K562 (cell line): ENCODE data around the gene EXOSC2. TPM values are rescaled to one million over a fixed set of nuclear protein-coding genes. Genes with fewer than 3 reads are reported as not detected.

Source experiments
- FOXJ2 ChIP-seq: fragments of 200-800 bp; sonication (Bioruptor generic); IDR thresholded peaks from 2 replicates; pipeline ENCODE4 v1.6.1; 2016; ENCODE audit warnings: missing genetic modification characterization, missing compliant biosample characterization
- KAT2B ChIP-seq: IDR thresholded peaks from one replicate; pipeline ENCODE4 v1.6.1; 2012; ENCODE audit warnings: low read depth, mild to moderate bottlenecking, control low read depth, inconsistent platforms, low read length, moderate library complexity
- KLF16 ChIP-seq: IDR thresholded peaks from 2 replicates; pipeline ENCODE4 v1.6.1; 2016; ENCODE audit warnings: antibody characterized with exemption
- MAZ ChIP-seq, 2 experiments: fragments of 450-650 bp in 1 of 2; sonication (generic) in 1 of 2; formaldehyde crosslinking; IDR thresholded peaks in 1 of 2; conservative IDR thresholded peaks in 1 of 2; 2 replicates each; pipeline versions ENCODE4 v1.4.0 to v1.5.0; 2020; ENCODE audit warnings: mild to moderate bottlenecking in 1 of 2, missing genetic modification reagents in 1 of 2
- MYC ChIP-seq, 2 experiments: fragments of 250-450 bp in 1 of 2; sonication (Bioruptor Pico) in 1 of 2; IDR thresholded peaks; 2 replicates each; pipeline versions ENCODE4 v1.5.1 to v1.6.1; 2012 to 2021; ENCODE audit warnings: low read depth in 2 of 2, borderline replicate concordance in 1 of 2, improper control_type of control experiment in 1 of 2, low read length in 1 of 2, mild to moderate bottlenecking in 1 of 2, moderate library complexity in 1 of 2
- NFIX ChIP-seq: fragments of 250-450 bp; sonication (Bioruptor Pico); IDR thresholded peaks from 2 replicates; pipeline ENCODE4 v1.4.0; 2020; ENCODE audit warnings: low read depth, mild to moderate bottlenecking, moderate library complexity
- NFXL1 ChIP-seq: fragments of 450-650 bp; formaldehyde crosslinking; IDR thresholded peaks from 2 replicates; pipeline ENCODE4 v1.4.0; 2021; ENCODE audit warnings: mild to moderate bottlenecking
- SIN3A ChIP-seq, 2 experiments: fragments of 150-350 bp in 1 of 2; IDR thresholded peaks; 2 replicates each; pipeline ENCODE4 v1.6.1; 2011 to 2016; ENCODE audit warnings: borderline replicate concordance in 2 of 2, low read depth in 2 of 2, low read length in 2 of 2, mild to moderate bottlenecking in 2 of 2, moderate library complexity in 2 of 2; ENCODE audit not compliant: control insufficient read depth in 1 of 2
- SMC3 ChIP-seq: conservative IDR thresholded peaks from 2 replicates; pipeline ENCODE4 v1.6.1; 2011; ENCODE audit warnings: low read depth, low read length, improper control_type of control experiment; ENCODE audit not compliant: insufficient read depth
- SP1 ChIP-seq: sonication (generic); formaldehyde crosslinking; IDR thresholded peaks from 2 replicates; pipeline ENCODE4 v1.8.1; 2022; ENCODE audit warnings: mild to moderate bottlenecking, missing genetic modification reagents
- TARDBP ChIP-seq: fragments of 450-650 bp; IDR thresholded peaks from 2 replicates; pipeline ENCODE4 v1.6.1; 2016
- TRIM28 ChIP-seq: fragments of 450-650 bp; IDR thresholded peaks from 2 replicates; pipeline ENCODE4 v1.6.1; 2017
- ZBTB8A ChIP-seq: fragments of 450-650 bp; IDR thresholded peaks from 2 replicates; pipeline ENCODE4 v1.6.1; 2018; ENCODE audit warnings: mild to moderate bottlenecking, moderate library complexity; ENCODE audit not compliant: partially characterized antibody
- ZNF165 ChIP-seq: fragments of 250-450 bp; sonication (Bioruptor Pico); IDR thresholded peaks from 2 replicates; pipeline ENCODE4 v1.4.0; 2020; ENCODE audit warnings: borderline replicate concordance
- ZNF583 ChIP-seq: fragments of 250-450 bp; sonication (Bioruptor Pico); IDR thresholded peaks from 2 replicates; pipeline ENCODE4 v1.4.0; 2020
- polyA plus RNA-seq, 8 experiments: library from polyadenylated mRNA; depleted of rRNA in 4 of 8; stranded (reverse) in 5 of 8; unstranded in 3 of 8; fragments of >200 nt; fragmentation: Nextera tagmentation in 2 of 8; fragmentation: Illumina TruSeq in 1 of 8; extraction: Ambion mirVana in 2 of 8; extraction: Trizol in 1 of 8; gene quantifications; 2 replicates each; pipeline versions ENCODE4 v1.2.1 to v1.2.3, GENCODE V29; 2011 to 2014; ENCODE audit warnings: inconsistent platforms in 1 of 8, missing spikeins in 1 of 8
- total RNA-seq, 7 experiments: library from RNA; depleted of rRNA in 6 of 7; stranded (reverse); fragments of >200 nt in 6 of 7; fragmentation: Illumina TruSeq in 2 of 7; extraction: Trizol in 2 of 7; gene quantifications; 2 replicates each; pipeline versions ENCODE4 v1.2.1 to v1.2.3, GENCODE V29; 2011 to 2021; ENCODE audit warnings: low replicate concordance in 1 of 7
- TF ChIP-seq, protein P1 (sequence below): fragments of 200-800 bp; sonication (Bioruptor generic); IDR thresholded peaks from 2 replicates; pipeline ENCODE4 v1.6.1; 2017; ENCODE audit warnings: missing genetic modification characterization, missing compliant biosample characterization
- TF ChIP-seq, protein P2 (sequence below): fragments of 450-650 bp; formaldehyde crosslinking; conservative IDR thresholded peaks from 2 replicates; pipeline ENCODE4 v1.4.0; 2022; ENCODE audit warnings: mild to moderate bottlenecking, missing genetic modification characterization
- TF ChIP-seq, protein P3 (sequence below): fragments of 450-650 bp; formaldehyde crosslinking; IDR thresholded peaks from 2 replicates; pipeline ENCODE4 v1.4.0; 2020; ENCODE audit warnings: mild to moderate bottlenecking, moderate library complexity
- TF ChIP-seq, protein P4 (sequence below), 3 experiments: fragments of 200-800 bp in 1 of 3; fragments of 250-450 bp in 1 of 3; fragments of 450-650 bp in 1 of 3; sonication (Bioruptor Pico) in 1 of 3; sonication (Bioruptor generic) in 1 of 3; formaldehyde crosslinking in 1 of 3; IDR thresholded peaks; 2 replicates each; pipeline versions ENCODE4 v1.6.1 to v1.8.0; 2016 to 2022; ENCODE audit warnings: mild to moderate bottlenecking in 2 of 3, missing genetic modification characterization in 2 of 3, missing compliant biosample characterization in 1 of 3, moderate library complexity in 1 of 3

The EXOSC2 gene
- total and polyA plus RNA-seq, 9 of the 15 experiments (the other 6 are each of a cell fraction or from before 2014, with no cell fraction given) = 46.0 to 101 (median 77.6) TPM

DNA sequence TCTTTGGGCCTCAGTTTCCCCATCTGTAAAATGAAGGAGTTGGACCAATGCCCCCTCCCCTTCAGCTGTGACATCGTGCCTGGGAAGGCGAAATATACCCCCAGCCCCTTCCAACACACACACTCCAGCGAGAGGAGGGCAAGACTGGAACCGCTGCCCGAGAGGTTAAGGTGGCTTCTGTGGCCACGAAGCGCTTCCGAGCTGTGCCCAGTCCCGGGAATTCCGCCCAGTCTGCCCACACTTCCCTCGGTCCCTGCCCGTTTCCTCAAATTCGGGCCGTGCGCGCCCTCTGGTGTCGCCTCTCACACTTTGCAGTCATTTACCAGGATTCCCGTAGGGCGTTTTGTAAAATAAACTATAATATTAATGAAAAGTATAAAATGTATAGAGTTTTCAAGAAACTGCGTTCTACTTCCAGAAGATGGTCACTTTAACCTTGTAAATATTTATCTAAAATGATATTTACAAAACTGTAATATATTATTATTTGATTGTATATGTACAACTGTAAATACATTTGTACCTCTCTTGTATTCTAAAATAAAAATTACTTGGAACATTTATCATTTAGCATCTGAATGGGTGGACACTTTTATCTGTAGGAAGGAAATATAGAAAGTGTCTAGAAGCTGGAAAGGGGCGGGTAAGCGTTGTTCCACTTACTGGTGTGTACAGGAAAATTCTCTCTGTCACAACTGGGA lies 11.0 kb upstream of the EXOSC2 start (continued):
- TF ChIP-seq, protein P1, sequence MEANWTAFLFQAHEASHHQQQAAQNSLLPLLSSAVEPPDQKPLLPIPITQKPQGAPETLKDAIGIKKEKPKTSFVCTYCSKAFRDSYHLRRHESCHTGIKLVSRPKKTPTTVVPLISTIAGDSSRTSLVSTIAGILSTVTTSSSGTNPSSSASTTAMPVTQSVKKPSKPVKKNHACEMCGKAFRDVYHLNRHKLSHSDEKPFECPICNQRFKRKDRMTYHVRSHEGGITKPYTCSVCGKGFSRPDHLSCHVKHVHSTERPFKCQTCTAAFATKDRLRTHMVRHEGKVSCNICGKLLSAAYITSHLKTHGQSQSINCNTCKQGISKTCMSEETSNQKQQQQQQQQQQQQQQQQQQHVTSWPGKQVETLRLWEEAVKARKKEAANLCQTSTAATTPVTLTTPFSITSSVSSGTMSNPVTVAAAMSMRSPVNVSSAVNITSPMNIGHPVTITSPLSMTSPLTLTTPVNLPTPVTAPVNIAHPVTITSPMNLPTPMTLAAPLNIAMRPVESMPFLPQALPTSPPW (CRISPR knock-in tag) = 0 out of 2 replicates have a peak, but pooled peaks have one; percentile 38
- TF ChIP-seq, protein P2, sequence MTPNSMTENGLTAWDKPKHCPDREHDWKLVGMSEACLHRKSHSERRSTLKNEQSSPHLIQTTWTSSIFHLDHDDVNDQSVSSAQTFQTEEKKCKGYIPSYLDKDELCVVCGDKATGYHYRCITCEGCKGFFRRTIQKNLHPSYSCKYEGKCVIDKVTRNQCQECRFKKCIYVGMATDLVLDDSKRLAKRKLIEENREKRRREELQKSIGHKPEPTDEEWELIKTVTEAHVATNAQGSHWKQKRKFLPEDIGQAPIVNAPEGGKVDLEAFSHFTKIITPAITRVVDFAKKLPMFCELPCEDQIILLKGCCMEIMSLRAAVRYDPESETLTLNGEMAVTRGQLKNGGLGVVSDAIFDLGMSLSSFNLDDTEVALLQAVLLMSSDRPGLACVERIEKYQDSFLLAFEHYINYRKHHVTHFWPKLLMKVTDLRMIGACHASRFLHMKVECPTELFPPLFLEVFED (CRISPR knock-in tag) = no peak
- TF ChIP-seq, protein P3, sequence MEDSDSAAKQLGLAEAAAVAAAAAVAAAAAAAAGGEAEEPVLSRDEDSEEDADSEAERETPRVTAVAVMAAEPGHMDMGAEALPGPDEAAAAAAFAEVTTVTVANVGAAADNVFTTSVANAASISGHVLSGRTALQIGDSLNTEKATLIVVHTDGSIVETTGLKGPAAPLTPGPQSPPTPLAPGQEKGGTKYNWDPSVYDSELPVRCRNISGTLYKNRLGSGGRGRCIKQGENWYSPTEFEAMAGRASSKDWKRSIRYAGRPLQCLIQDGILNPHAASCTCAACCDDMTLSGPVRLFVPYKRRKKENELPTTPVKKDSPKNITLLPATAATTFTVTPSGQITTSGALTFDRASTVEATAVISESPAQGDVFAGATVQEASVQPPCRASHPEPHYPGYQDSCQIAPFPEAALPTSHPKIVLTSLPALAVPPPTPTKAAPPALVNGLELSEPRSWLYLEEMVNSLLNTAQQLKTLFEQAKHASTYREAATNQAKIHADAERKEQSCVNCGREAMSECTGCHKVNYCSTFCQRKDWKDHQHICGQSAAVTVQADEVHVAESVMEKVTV = peak; percentile 94
- TF ChIP-seq TRIM28 = no peak
- no peak for TF ChIP-seq TARDBP
- TF ChIP-seq MAZ (CRISPR knock-in tag; conservative IDR thresholded peaks at IDR 0.05 in 1 of 2, IDR thresholded peaks at IDR 0.05 in 1 of 2) = peak in 1 of 2 experiments; percentile 50; a peak in 1 of 4 replicates
- TF ChIP-seq KLF16 = peak; percentile 27; the same call in 1 of the 2 replicates
- no peak for TF ChIP-seq SIN3A (IDR thresholded peaks at IDR 0.05; ENCODE audit: borderline replicate concordance in 2 of 2, control insufficient read depth in 1 of 2, low read depth in 2 of 2, low read length in 2 of 2)
- no peak for TF ChIP-seq NFIX (CRISPR knock-in tag)
- TF ChIP-seq ZNF583 (CRISPR knock-in tag) = no peak
- TF ChIP-seq SMC3 = peak; percentile 92
- no peak for TF ChIP-seq SP1 (CRISPR knock-in tag)
- no peak for TF ChIP-seq NFXL1 (CRISPR knock-in tag)
- TF ChIP-seq, protein P4, sequence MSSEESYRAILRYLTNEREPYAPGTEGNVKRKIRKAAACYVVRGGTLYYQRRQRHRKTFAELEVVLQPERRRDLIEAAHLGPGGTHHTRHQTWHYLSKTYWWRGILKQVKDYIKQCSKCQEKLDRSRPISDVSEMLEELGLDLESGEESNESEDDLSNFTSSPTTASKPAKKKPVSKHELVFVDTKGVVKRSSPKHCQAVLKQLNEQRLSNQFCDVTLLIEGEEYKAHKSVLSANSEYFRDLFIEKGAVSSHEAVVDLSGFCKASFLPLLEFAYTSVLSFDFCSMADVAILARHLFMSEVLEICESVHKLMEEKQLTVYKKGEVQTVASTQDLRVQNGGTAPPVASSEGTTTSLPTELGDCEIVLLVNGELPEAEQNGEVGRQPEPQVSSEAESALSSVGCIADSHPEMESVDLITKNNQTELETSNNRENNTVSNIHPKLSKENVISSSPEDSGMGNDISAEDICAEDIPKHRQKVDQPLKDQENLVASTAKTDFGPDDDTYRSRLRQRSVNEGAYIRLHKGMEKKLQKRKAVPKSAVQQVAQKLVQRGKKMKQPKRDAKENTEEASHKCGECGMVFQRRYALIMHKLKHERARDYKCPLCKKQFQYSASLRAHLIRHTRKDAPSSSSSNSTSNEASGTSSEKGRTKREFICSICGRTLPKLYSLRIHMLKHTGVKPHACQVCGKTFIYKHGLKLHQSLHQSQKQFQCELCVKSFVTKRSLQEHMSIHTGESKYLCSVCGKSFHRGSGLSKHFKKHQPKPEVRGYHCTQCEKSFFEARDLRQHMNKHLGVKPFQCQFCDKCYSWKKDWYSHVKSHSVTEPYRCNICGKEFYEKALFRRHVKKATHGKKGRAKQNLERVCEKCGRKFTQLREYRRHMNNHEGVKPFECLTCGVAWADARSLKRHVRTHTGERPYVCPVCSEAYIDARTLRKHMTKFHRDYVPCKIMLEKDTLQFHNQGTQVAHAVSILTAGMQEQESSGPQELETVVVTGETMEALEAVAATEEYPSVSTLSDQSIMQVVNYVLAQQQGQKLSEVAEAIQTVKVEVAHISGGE (CRISPR knock-in tag; IDR thresholded peaks at IDR 0.05) = peak in 1 of 3 experiments; percentile 51; a peak in 1 of 6 replicates
- TF ChIP-seq MYC (IDR thresholded peaks at IDR 0.05; ENCODE audit: low read depth, low read length) = 0 out of 2 replicates have a peak, but pooled peaks have one; percentile 35
- TF ChIP-seq MYC (CRISPR knock-in tag; IDR thresholded peaks at IDR 0.05; ENCODE audit: borderline replicate concordance, low read depth) = no peak
- TF ChIP-seq FOXJ2 (tag) = no peak
- TF ChIP-seq ZBTB8A = no peak
- no peak for TF ChIP-seq ZNF165 (CRISPR knock-in tag)
- no peak for TF ChIP-seq KAT2B
